Epithelial cell of esophagus (primary cell): ENCODE results near the gene XRCC6.

Source experiments
- DNase-seq: peaks from one replicate; pipeline ENCODE4 v3.0.0; 2010; ENCODE audit warnings: low read depth
- H3K4me3 ChIP-seq: 2 replicates; pipeline ENCODE4 v1.5.1; 2011; ENCODE audit warnings: mild to moderate bottlenecking, low read length, control low read depth
- CTCF ChIP-seq: IDR thresholded peaks from 2 replicates; pipeline ENCODE4 v1.5.1; 2011; ENCODE audit warnings: low read depth, mild to moderate bottlenecking, low read length, control low read depth, inconsistent platforms; ENCODE audit not compliant: insufficient read depth; ENCODE audit errors: missing control alignments

XRCC6 gene

GRCh38 chr22:41650821-41651220 is 29.7 kb downstream of the XRCC6 start:
- H3K4me3 ChIP-seq, result no peak overlapping the region
- TF ChIP-seq CTCF, result no peak
- no peak for DNase-seq

GRCh38 chr22:41654322-41654721 is 33.2 kb downstream of the XRCC6 start:
- H3K4me3 ChIP-seq, result no peak overlapping the region
- no peak for TF ChIP-seq CTCF
- DNase-seq, result no peak

GRCh38 chr22:41656556-41656955 is 35.5 kb downstream of the XRCC6 start:
- H3K4me3 ChIP-seq, result no peak overlapping the region
- no peak for TF ChIP-seq CTCF
- no peak for DNase-seq

- no peak for TF ChIP-seq CTCF
- DNase-seq, result no peak
- H3K4me3 ChIP-seq, result no peak overlapping the region
Observed at GRCh38 chr22:41657709-41658108, 36.6 kb downstream of the XRCC6 start.

- DNase-seq, result no peak
- TF ChIP-seq CTCF, result no peak
- no peak overlapping the region for H3K4me3 ChIP-seq
Observed at GRCh38 chr22:41658869-41659268, 37.8 kb downstream of the XRCC6 start.

- TF ChIP-seq CTCF, result no peak
- H3K4me3 ChIP-seq, result no peak overlapping the region
- no peak for DNase-seq
Observed at GRCh38 chr22:41659941-41660340, 38.8 kb downstream of the XRCC6 start.

- H3K4me3 ChIP-seq, result no peak overlapping the region
- no peak for DNase-seq
- TF ChIP-seq CTCF, result no peak
Observed at GRCh38 chr22:41660416-41660815, 39.3 kb downstream of the XRCC6 start.
